PC-3 (cell line): ENCODE data around the gene CAMK1D. TPM values are rescaled to one million over a fixed set of nuclear protein-coding genes. Genes with fewer than 3 reads are reported as not detected.

Source experiments
- ATAC-seq: fragments of 200-7000 bp; cut with Tn5 transposase; 2 replicates; pipeline ENCODE4 v1.9.1; 2020; ENCODE audit warnings: mild to moderate bottlenecking, moderate library complexity
- BruUV-seq: library from RNA; stranded (reverse); fragments of 400-500 nt; replicated peaks from 2 replicates; lab custom pipeline; 2021; lab: Mats Ljungman, UMichigan
- CTCF ChIA-PET: fragments of 300-600 bp; sonication (Branson Sonifier 250); formaldehyde crosslinking; loops from one replicate; lab custom pipeline; 2022; ENCODE audit warnings: antibody characterized with exemption; lab: Charles Lee
- POLR2A ChIA-PET: fragments of 300-600 bp; sonication (Branson Sonifier 250); formaldehyde crosslinking; loops from one replicate; lab custom pipeline; 2022; ENCODE audit warnings: antibody characterized with exemption; ENCODE audit not compliant: unreplicated experiment; lab: Charles Lee
- DNase-seq: peaks from one replicate; pipeline ENCODE4 v3.0.0-alpha.2; 2015
- H2AFZ ChIP-seq: fragments of 300-600 bp; sonication (generic); 2 replicates; pipeline ENCODE4 v1.6.0; 2016; ENCODE audit warnings: antibody characterized with exemption, low read length
- H3F3A ChIP-seq: fragments of 300-600 bp; sonication (generic); one replicate; pipeline ENCODE4 v1.6.0; 2017; ENCODE audit warnings: antibody characterized with exemption, low read length, control low read depth, mild to moderate bottlenecking; ENCODE audit not compliant: unreplicated experiment
- H3K27ac ChIP-seq: fragments of 300-600 bp; sonication (generic); 2 replicates; pipeline ENCODE4 v1.5.1; 2016; ENCODE audit warnings: mild to moderate bottlenecking, low read length
- H3K27me3 ChIP-seq: fragments of 300-600 bp; sonication (generic); 2 replicates; pipeline ENCODE4 v1.6.1; 2016; ENCODE audit warnings: low read length, mixed read lengths
- H3K36me3 ChIP-seq: fragments of 300-600 bp; sonication (generic); 2 replicates; pipeline ENCODE4 v1.6.1; 2016; ENCODE audit warnings: low read depth, mixed run types, low read length, mixed read lengths
- H3K4me1 ChIP-seq: fragments of 300-600 bp; sonication (generic); 2 replicates; pipeline ENCODE4 v1.5.1; 2016; ENCODE audit warnings: low read length; ENCODE audit not compliant: insufficient read depth
- H3K4me2 ChIP-seq: fragments of 300-600 bp; sonication (generic); 2 replicates; pipeline ENCODE4 v1.6.0; 2016; ENCODE audit warnings: low read length
- H3K4me3 ChIP-seq: fragments of 300-600 bp; sonication (generic); 2 replicates; pipeline ENCODE4 v1.5.1; 2016; ENCODE audit warnings: mild to moderate bottlenecking, low read length, mixed read lengths
- H3K79me2 ChIP-seq: fragments of 300-600 bp; sonication (generic); 2 replicates; pipeline ENCODE4 v1.6.1; 2017; ENCODE audit warnings: low read length, mixed read lengths
- H3K9ac ChIP-seq: fragments of 300-600 bp; sonication (generic); 2 replicates; pipeline ENCODE4 v1.6.0; 2016; ENCODE audit warnings: mild to moderate bottlenecking, low read length
- H3K9me2 ChIP-seq: fragments of 300-600 bp; sonication (generic); replicated peaks from 2 replicates; pipeline ENCODE4 v1.6.1; 2016; ENCODE audit warnings: mixed run types, low read length, mixed read lengths
- H3K9me3 ChIP-seq: fragments of 300-600 bp; sonication (generic); 2 replicates; pipeline ENCODE4 v1.6.1; 2016; ENCODE audit warnings: low read length, mixed read lengths
- H4K20me1 ChIP-seq: fragments of 300-600 bp; sonication (generic); 2 replicates; pipeline ENCODE4 v1.6.1; 2016; ENCODE audit warnings: low read length, mixed read lengths
- EZH2 ChIP-seq: fragments of 300-600 bp; sonication (generic); IDR thresholded peaks from one replicate; pipeline ENCODE4 v1.6.1; 2017; ENCODE audit warnings: antibody characterized with exemption, mild to moderate bottlenecking, low read length; ENCODE audit not compliant: unreplicated experiment
- EZH2phosphoT487 ChIP-seq: fragments of 300-600 bp; sonication (generic); IDR thresholded peaks from 2 replicates; pipeline ENCODE4 v1.6.1; 2018; ENCODE audit warnings: mild to moderate bottlenecking, antibody characterized with exemption, low read length, borderline replicate concordance
- intact Hi-C: fragments of 100-400 bp; cut with micrococcal nuclease; formaldehyde crosslinking; loops from 2 replicates; pipeline ENCODE4 v1.9.0; 2023
- total RNA-seq: library from RNA; depleted of rRNA; stranded (reverse); fragments of >200 nt; gene quantifications from 2 replicates; pipeline ENCODE4 v1.2.3, GENCODE V29; 2014
- TF ChIP-seq, protein P1 (sequence below): fragments of 300-600 bp; sonication (generic); conservative IDR thresholded peaks from 2 replicates; pipeline ENCODE4 v1.5.1; 2017; ENCODE audit warnings: antibody characterized with exemption, low read depth, mild to moderate bottlenecking, low read length

CAMK1D gene
- total RNA-seq, 1 experiment from 2014 or later, result 1.3 TPM

DNA sequence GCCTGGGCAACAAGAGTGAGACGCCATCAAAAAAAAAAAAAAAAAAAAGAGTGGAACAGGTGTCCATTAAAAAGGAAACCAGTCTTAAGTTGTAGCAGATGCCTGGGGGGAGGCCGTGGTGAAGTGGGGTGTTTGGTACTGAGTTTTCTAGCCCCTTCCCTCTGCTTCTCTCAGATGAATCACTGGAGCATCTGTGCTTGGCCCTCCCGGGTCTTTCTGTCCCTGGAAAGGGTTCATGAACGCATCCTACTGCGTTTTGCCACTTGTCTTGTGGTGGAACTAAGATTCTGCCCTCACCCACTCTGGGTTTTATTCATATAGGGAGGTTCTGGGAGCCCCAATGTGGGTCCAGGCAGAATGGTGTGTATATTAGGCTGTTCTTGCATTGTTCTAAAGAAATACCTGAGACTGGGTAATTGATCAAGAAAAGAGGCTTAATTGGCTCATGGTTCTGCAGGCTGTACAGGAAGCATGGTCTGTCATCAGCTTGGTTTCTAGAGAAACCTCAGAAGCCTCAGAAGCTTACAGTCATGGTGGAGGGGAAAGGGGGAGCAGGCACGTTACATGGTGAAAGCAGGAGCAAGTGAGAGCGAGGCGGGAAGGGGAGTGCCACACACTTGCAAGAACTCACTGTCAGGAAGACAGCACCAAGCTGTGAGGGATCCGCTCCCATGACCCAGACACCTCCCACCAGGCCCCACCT is 63.5 kb downstream of the CAMK1D start:
- CTCF ChIA-PET, result no interaction called here
- H3K9me3 ChIP-seq, result no peaks in the 10 kb centered on the region
- no peaks in the 10 kb centered on the region for H3K9me2 ChIP-seq
- no peaks in the 10 kb centered on the region for H3F3A ChIP-seq
- no TSS peak for BruUV-seq
- H4K20me1 ChIP-seq, result no peaks in the 10 kb centered on the region
- DNase-seq (no peak), ATAC-seq (no peak)
- H3K27me3 ChIP-seq, result no peaks in the 10 kb centered on the region
- H3K9ac ChIP-seq, result no peak overlapping the region
- no peaks in the 10 kb centered on the region for H3K36me3 ChIP-seq
- H3K4me2 ChIP-seq, result no peak overlapping the region
- H3K4me1 ChIP-seq, result no peaks in the 10 kb centered on the region
- intact Hi-C loops, result no loop called here
- TF ChIP-seq EZH2phosphoT487 (no peak), EZH2 (no peak)
- TF ChIP-seq, protein P1, sequence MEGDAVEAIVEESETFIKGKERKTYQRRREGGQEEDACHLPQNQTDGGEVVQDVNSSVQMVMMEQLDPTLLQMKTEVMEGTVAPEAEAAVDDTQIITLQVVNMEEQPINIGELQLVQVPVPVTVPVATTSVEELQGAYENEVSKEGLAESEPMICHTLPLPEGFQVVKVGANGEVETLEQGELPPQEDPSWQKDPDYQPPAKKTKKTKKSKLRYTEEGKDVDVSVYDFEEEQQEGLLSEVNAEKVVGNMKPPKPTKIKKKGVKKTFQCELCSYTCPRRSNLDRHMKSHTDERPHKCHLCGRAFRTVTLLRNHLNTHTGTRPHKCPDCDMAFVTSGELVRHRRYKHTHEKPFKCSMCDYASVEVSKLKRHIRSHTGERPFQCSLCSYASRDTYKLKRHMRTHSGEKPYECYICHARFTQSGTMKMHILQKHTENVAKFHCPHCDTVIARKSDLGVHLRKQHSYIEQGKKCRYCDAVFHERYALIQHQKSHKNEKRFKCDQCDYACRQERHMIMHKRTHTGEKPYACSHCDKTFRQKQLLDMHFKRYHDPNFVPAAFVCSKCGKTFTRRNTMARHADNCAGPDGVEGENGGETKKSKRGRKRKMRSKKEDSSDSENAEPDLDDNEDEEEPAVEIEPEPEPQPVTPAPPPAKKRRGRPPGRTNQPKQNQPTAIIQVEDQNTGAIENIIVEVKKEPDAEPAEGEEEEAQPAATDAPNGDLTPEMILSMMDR, result no peak
- no peak overlapping the region for H3K4me3 ChIP-seq
- POLR2A ChIA-PET, result interaction anchor here (0.6 kb wide), 1 partner anchor 8 kb away, joined by 31 read pairs; no protein-coding TSS in a partner anchor
- no peak overlapping the region for H2AFZ ChIP-seq
- H3K27ac ChIP-seq, result no peak overlapping the region
- H3K79me2 ChIP-seq, result no peaks in the 10 kb centered on the region

DNA sequence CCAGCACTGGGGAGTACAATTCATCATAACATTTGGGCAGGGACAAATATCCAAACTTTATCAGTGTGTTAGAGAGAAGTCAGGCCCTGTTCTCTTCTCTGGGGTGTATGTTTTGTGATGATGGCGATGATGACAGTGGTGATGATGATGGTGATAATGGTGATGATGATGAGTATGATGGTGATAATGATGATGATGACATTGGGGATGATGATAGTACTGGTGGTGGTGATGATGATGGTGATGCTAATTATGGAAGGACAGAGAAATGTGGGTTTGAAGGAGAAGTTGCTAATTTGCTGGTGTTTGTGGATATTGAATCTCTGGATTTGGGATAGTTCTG is 64.0 kb downstream of the CAMK1D start:
- H3K9me2 ChIP-seq, result no peaks in the 10 kb centered on the region
- H3K4me3 ChIP-seq, result no peak overlapping the region
- POLR2A ChIA-PET, result interaction anchor here (0.6 kb wide), 1 partner anchor 8 kb away, joined by 31 read pairs; no protein-coding TSS in a partner anchor
- TF ChIP-seq, protein P1, result no peak
- TF ChIP-seq EZH2phosphoT487 (no peak), EZH2 (no peak)
- intact Hi-C loops, result no loop called here
- BruUV-seq, result no TSS peak
- H3K27ac ChIP-seq, result no peak overlapping the region
- no peaks in the 10 kb centered on the region for H4K20me1 ChIP-seq
- no peak overlapping the region for H3K4me2 ChIP-seq
- CTCF ChIA-PET, result no interaction called here
- no peaks in the 10 kb centered on the region for H3K36me3 ChIP-seq
- H3F3A ChIP-seq, result no peaks in the 10 kb centered on the region
- H2AFZ ChIP-seq, result no peak overlapping the region
- H3K27me3 ChIP-seq, result no peaks in the 10 kb centered on the region
- H3K79me2 ChIP-seq, result no peaks in the 10 kb centered on the region
- no peak for ATAC-seq
- DNase-seq, result no peak
- H3K9me3 ChIP-seq, result no peaks in the 10 kb centered on the region
- H3K9ac ChIP-seq, result no peak overlapping the region
- H3K4me1 ChIP-seq, result no peaks in the 10 kb centered on the region; the same call in 1 of the 2 replicates

GRCh38 chr10:12414278-12414989 is 65.1 kb downstream of the CAMK1D start:
- no peak for DNase-seq
- no peaks in the 10 kb centered on the region for H3K27me3 ChIP-seq
- H3K4me3 ChIP-seq, result no peak overlapping the region
- BruUV-seq, result no TSS peak
- H4K20me1 ChIP-seq, result no peaks in the 10 kb centered on the region
- no peaks in the 10 kb centered on the region for H3K9me2 ChIP-seq
- no peaks in the 10 kb centered on the region for H3K9me3 ChIP-seq
- POLR2A ChIA-PET, result no interaction called here
- TF ChIP-seq EZH2, result no peak
- TF ChIP-seq, protein P1, result no peak
- CTCF ChIA-PET, result no interaction called here
- H3K27ac ChIP-seq, result no peak overlapping the region
- H2AFZ ChIP-seq, result no peak overlapping the region
- no peak overlapping the region for H3K4me2 ChIP-seq
- H3K9ac ChIP-seq, result no peak overlapping the region
- H3K4me1 ChIP-seq, result peaks cover 9% of the 10 kb centered on the region
- no peak for ATAC-seq
- H3K79me2 ChIP-seq, result no peaks in the 10 kb centered on the region
- no peaks in the 10 kb centered on the region for H3F3A ChIP-seq
- intact Hi-C loops, result no loop called here
- H3K36me3 ChIP-seq, result no peaks in the 10 kb centered on the region
